Activated CD4-positive, alpha-beta T cell treated with anti-CD3 and anti-CD28 coated beads for 48 hours (primary cell): ENCODE results near the gene BMPR1A.
"Not testable (repeated sequence)": the region's sequence is repeated elsewhere in the genome, so short reads cannot be mapped to it uniquely, and the experiment has no call there.

Experiments
- DNase-seq: peaks from one replicate; pipeline ENCODE4 v3.0.0-alpha.2; 2020

The BMPR1A gene

GRCh38 chr10:86972613-86973380 lies 216.4 kb downstream of the BMPR1A start:
- no peak for DNase-seq

- DNase-seq = no peak
These were observed 218.1 kb downstream of the BMPR1A start for GRCh38 chr10:86974484-86974883.

- DNase-seq = no peak
These were observed 220.1 kb downstream of the BMPR1A start for GRCh38 chr10:86976362-86977056.

GRCh38 chr10:86978457-86978856 lies 222.0 kb downstream of the BMPR1A start:
- not testable (repeated sequence) for DNase-seq

GRCh38 chr10:86979296-86979818 lies 222.9 kb downstream of the BMPR1A start:
- DNase-seq = no peak

GRCh38 chr10:86979977-86980448 lies 223.6 kb downstream of the BMPR1A start:
- DNase-seq = no peak

GRCh38 chr10:86981020-86981419 lies 224.6 kb downstream of the BMPR1A start:
- not testable (repeated sequence) for DNase-seq

GRCh38 chr10:86981716-86982115 lies 225.3 kb downstream of the BMPR1A start:
- DNase-seq = no peak
